ENCODE measurements around the gene ATP13A4. TPM values are rescaled to one million over a fixed set of nuclear protein-coding genes. Genes with fewer than 3 reads are reported as not detected.

ATP13A4 gene
- total RNA-seq, 1 donor from 2014 or later: 3.4 TPM

GRCh38 chr3:193387596-193387995 is 167.1 kb downstream of the ATP13A4 start:
- CTCF ChIA-PET: no interaction called here
- DNase-seq (no peak), ATAC-seq (ENCODE audit: low read depth) (no peak)
- Mint-ChIP-seq H3K4me3 (no peak overlapping the region), H3K4me1 (no peaks in the 10 kb centered on the region), H3K27me3 (peaks cover 7% of the 10 kb centered on the region), H3K9me3 (no peaks in the 10 kb centered on the region), H3K27ac (no peak overlapping the region), H3K36me3 (ENCODE audit: low read depth) (no peaks in the 10 kb centered on the region)
- POLR2A ChIA-PET: no interaction called here
- intact Hi-C loops (cut with micrococcal nuclease): no loop called here
- no peak for TF ChIP-seq CTCF (IDR thresholded peaks at IDR 0.05)

DNA sequence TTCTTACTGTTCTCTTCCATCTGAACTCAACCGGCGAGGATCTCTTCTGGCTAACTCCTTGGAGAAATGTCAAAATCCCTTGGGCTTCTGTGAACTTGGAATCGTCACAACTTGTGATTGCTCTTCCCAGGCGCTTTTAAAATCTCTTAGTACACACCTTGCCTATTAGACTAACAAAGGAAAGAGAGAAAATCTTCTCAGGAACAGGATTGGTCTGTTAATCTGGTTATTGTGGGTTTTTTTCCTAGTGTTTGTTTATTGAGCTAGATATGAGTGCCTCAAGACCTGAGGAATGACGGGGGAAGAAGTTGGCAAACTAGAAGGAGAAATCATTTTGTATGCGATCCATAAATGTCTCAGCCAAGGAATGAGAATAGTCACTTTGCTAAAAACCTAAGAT is 176.0 kb downstream of the ATP13A4 start, which contains the start of gene ATP13A5:
TSS of gene ATP13A5 (minus strand) at position 48 of the 400 bp plus-strand sequence. CDS start at position 20, 28 bp downstream.
- Mint-ChIP-seq H3K27me3 (peaks cover 5% of the 10 kb centered on the region), H3K4me1 (no peaks in the 10 kb centered on the region), H3K36me3 (ENCODE audit: low read depth) (no peaks in the 10 kb centered on the region), H3K27ac (no peak within 1 kb of the TSS), H3K4me3 (no peak within 1 kb of the TSS), H3K9me3 (no peaks in the 10 kb centered on the region)
- CTCF ChIA-PET: no interaction called here
- POLR2A ChIA-PET: no interaction called here
- DNase-seq (no peak), ATAC-seq (ENCODE audit: low read depth) (no peak)
- intact Hi-C loops (cut with micrococcal nuclease): no loop called here
- no peak for TF ChIP-seq CTCF (IDR thresholded peaks at IDR 0.05)

DNA sequence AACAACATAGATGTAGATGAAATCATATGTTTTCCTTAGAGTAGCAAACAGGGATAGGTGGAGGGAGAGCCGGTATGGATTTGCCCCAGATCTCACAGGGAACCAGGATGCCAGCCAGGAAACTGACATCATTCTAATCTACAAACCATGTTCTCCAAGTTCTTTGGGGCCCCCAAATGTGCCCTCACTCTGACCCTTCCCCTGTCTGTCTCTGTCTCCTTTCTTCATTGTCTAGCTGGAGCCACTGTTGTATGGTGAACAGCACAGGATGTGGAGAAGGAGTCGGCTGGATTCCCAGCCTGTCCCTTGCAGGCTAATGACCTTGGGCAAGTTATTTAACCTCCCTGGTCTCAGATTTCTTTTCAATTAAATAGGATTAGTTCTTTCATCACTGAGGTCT is 177.1 kb downstream of the ATP13A4 start:
- ATAC-seq (ENCODE audit: low read depth): no peak
- ChIA-PET POLR2A (no interaction called here), CTCF (no interaction called here)
- peaks cover 4% of the 10 kb centered on the region for H3K27me3 Mint-ChIP-seq
- intact Hi-C loops (cut with micrococcal nuclease): no loop called here
- peaks cover 2% of the 10 kb centered on the region for H3K4me1 Mint-ChIP-seq
- TF ChIP-seq CTCF (IDR thresholded peaks at IDR 0.05): no peak
- no peak for DNase-seq
- no peak overlapping the region for H3K27ac Mint-ChIP-seq
- H3K36me3 Mint-ChIP-seq (ENCODE audit: low read depth): no peaks in the 10 kb centered on the region
- H3K9me3 Mint-ChIP-seq: no peaks in the 10 kb centered on the region
- H3K4me3 Mint-ChIP-seq: no peak overlapping the region

GRCh38 chr3:193375614-193376013 is 179.1 kb downstream of the ATP13A4 start:
- ATAC-seq (ENCODE audit: low read depth): no peak
- H3K4me3 Mint-ChIP-seq: no peak overlapping the region
- ChIA-PET POLR2A (no interaction called here), CTCF (no interaction called here)
- no peaks in the 10 kb centered on the region for H3K9me3 Mint-ChIP-seq
- H3K27me3 Mint-ChIP-seq: peaks cover 6% of the 10 kb centered on the region
- TF ChIP-seq CTCF (IDR thresholded peaks at IDR 0.05): no peak
- H3K27ac Mint-ChIP-seq: no peak overlapping the region
- no peaks in the 10 kb centered on the region for H3K36me3 Mint-ChIP-seq (ENCODE audit: low read depth)
- peaks cover 2% of the 10 kb centered on the region for H3K4me1 Mint-ChIP-seq
- DNase-seq: no peak
- intact Hi-C loops (cut with micrococcal nuclease): no loop called here

DNA sequence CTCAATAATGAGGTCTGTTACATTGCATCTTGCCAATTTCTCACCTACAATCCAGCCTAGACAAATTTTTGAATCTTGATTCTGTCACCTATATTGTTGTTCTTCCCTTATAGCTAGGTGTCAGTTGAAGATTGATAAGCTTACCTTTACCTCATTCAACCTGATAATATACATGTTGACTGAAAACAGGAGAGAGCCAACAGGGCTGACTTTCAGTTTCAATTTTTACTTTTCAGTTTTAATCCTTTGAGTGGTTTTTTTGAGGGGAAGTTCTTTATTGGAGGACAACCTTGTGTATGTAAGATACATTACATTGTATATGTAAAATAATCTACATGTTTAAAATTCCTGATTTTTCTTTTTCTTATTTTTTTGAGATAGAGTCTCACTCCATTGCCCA is 181.9 kb downstream of the ATP13A4 start:
- Mint-ChIP-seq H3K27ac (no peak overlapping the region), H3K4me1 (peaks cover 2% of the 10 kb centered on the region), H3K9me3 (no peaks in the 10 kb centered on the region), H3K36me3 (ENCODE audit: low read depth) (no peaks in the 10 kb centered on the region), H3K27me3 (peaks cover 5% of the 10 kb centered on the region), H3K4me3 (no peak overlapping the region)
- no peak for DNase-seq
- intact Hi-C loops (cut with micrococcal nuclease): no loop called here
- no peak for TF ChIP-seq CTCF (IDR thresholded peaks at IDR 0.05)
- ChIA-PET POLR2A (no interaction called here), CTCF (no interaction called here)
- no peak for ATAC-seq (ENCODE audit: low read depth)

Measured in activated B cell treated with CpG ODN at 0.5 μM for 24 hours (primary cell).